Epidermal melanocyte (primary cell): ENCODE data around the gene PXDN.
A peak's percentile ranks its signal among the peaks of the same experiment; 100 is the strongest.

Experiments used
- DNase-seq: peaks from one replicate; pipeline ENCODE4 v3.0.0; 2011; ENCODE audit warnings: low spot score; ENCODE audit not compliant: insufficient read length

Gene PXDN

DNA sequence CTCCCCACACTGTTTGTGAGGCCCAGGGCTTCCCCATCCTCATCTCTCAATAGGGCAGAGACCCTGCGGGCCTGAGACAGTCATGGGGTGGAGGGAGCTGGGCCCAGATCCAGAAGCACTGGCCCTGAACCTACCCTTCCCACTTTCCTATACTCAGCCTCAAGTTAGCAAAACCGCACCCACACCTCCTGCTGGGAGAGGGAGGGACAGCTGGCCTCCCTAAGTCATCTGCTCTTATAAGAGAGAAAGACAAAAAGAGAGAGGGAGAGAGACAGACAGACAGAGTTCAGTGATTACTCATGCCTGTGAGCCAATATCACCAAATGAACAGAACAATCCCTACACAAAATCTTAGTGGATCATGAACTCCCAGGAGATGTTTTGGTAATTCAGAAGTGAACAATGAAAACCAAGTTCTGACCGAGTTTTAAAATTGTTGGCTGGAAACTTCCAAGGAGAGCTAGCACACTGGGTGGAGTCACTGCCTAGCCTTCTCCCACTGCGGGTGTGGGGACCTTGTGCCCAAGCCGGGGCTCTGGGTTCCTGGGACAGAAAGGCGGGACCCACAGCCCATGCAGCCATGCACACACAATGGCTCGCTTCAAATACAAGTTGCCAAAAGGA is 130.5 kb downstream of the PXDN start:
- DNase-seq: peak; percentile 23

DNA sequence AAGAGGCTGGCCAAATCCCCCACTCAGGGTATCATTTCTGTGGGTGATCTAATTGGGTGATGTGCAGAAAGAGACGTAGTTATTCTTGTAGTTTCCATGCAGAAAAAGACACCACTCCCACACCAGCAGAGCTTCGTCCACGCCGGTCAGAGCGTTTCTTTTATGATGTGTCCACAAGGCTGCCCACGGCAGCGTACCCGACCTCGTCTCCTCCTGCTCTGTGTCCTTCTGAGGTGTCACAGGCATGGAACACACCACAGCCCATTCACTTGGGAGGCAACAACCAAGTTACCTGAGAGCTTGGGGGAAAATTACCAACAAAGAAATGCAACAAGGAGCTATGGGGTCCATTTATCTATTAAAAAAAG is 131.3 kb downstream of the PXDN start:
- DNase-seq: no peak

DNA sequence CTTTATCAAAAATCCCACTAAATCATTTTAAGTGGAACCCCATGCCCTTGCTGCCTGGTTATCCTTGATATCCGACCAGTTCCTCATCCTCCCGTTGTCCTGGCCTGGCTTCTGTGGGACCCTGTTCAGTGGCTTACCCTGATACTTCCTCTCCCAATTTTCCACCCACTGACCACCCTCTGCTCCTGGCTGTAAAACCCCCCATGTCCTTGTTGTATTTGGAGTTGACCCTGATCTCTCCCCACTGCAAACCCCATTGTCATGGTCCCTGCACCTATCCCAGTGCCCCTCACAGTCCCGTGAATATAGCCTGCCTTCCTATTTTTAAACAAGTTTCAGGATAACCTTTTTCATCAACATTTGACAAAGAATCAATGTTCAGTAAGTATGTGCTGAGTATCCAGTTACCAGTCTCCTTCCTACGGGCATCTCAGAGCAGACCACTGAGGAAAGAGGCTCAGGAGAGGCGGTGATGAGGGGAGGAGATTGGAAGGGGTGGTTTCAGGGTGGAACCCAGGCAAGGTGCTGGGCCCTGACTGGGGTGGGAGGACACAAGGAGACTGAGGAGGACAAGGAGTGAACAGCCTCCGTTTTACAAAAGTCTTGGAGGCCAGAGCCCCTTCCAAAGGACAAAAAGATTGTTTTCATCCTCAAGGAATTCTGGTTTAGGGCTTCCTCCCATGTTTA is 131.8 kb downstream of the PXDN start:
- no peak for DNase-seq

DNA sequence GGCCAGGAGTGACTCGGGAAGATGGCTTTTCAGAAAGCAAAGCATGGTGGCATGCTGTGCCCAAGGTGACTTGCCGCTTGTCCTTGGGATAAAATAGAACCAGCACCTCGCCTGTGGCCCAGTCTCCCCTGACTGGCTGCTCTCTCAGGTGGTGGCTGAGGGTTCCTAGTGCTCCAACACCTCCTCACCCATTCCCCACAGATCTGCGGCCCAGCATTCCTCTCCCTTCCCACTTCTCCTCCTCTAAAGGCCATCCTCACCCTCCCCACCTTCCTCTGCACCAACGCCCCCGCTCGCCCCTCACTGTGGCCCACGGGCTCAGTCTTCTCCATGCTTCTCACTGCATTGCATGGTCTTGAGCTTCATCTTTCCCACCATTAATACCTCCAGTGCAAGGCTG is 132.4 kb downstream of the PXDN start:
- no peak for DNase-seq

GRCh38 chr2:1610096-1610485 is 134.2 kb downstream of the PXDN start:
- DNase-seq: no peak

GRCh38 chr2:1609485-1610095 is 134.7 kb downstream of the PXDN start:
- no peak for DNase-seq

GRCh38 chr2:1609040-1609439 is 135.3 kb downstream of the PXDN start:
- no peak for DNase-seq

DNA sequence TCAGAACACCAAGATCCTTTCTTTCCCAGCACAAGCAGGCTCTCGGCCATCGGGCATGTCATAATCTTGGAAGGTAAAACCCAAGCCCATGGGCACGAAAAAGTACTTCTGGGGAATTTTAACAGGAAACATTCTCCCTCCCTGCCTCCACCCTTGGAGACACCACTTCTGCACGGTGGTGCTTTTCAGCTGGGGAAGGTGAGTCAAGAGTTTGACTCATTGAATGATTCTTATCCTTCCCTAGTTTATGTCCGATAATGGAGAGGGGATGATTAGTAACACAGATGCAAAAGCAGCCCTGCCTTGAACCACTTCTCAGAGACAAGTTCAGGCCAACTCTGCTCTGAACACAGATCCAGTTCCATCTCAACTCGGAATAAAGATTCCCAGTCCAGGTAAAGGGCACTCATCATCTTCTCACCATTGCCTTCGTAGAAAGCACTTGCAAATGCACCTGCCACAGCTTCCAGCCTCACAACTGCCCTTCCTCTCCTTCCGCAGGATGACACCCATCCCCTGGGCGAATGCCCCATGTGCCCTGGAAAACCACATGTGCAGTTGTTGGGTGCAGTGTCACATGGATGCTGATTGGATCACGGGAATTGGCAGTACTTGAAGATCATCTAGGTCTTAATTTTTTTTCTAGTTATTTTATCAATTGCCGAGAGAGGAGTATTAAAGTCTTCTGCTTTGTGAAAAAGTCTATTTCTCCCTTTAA is 136.2 kb downstream of the PXDN start:
- DNase-seq: no peak

GRCh38 chr2:1607236-1607920 is 136.9 kb downstream of the PXDN start:
- DNase-seq: no peak

DNA sequence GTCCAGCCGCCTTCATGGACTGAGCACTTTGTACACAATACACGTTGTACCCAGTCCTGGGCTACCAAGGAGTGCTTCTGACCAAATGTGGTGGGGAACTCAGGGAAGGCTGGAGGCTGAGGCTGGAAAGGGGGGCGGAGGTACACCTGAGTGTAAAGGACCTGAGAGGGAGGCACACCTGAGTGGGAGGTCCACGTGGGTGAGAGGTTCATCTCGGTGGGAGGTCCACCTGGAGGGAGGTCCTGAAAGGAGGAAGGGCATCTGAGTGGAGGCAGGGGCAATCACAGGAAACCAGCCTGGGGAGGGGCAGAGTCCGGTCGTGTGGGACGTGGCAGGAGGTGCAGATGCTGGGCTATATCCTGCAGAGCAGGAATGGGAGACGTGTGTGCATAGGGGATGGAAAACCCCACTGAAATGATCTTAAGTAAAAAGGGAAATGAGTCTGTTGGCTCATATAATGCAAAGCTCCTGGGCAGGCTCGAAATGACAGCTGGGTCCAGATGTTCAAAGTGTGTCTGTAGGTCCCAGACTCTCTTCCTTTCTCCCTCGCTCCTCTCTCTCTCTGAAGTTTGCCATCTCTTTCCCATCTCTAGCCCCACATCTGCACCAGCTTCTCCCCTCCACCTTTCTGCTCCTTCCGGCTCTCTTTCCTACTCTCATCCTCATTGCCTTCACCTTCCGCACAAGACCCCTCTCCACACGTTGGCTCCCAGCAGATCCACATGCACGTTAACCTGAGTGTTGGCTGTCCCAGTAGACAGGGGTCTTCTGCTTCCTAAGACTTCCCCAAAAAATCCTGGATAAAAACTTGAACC is 137.7 kb downstream of the PXDN start:
- no peak for DNase-seq

GRCh38 chr2:1606046-1606400 is 138.3 kb downstream of the PXDN start:
- no peak for DNase-seq

GRCh38 chr2:1605102-1606045 is 138.9 kb downstream of the PXDN start:
- DNase-seq: no peak

DNA sequence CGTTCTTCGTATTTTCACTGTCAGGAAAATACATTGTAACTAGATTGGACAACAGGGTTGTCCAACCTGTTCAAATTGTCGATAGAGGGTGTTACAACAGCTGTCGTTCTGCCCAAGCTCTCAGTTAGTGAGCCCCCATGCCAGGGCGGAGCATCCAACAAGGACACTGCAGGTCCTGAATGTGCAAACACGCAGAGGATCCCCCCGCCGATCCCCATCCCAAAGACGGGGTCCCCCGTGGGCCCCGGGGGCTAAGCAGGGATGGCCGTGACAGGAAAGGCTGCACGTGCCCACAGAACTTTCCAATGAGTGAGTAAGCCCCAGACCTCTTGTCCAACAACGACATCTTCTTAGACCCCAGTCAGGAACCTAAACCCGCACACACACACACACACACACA is 140.8 kb downstream of the PXDN start:
- DNase-seq: no peak

GRCh38 chr2:1603059-1603458 is 141.3 kb downstream of the PXDN start:
- no peak for DNase-seq

DNA sequence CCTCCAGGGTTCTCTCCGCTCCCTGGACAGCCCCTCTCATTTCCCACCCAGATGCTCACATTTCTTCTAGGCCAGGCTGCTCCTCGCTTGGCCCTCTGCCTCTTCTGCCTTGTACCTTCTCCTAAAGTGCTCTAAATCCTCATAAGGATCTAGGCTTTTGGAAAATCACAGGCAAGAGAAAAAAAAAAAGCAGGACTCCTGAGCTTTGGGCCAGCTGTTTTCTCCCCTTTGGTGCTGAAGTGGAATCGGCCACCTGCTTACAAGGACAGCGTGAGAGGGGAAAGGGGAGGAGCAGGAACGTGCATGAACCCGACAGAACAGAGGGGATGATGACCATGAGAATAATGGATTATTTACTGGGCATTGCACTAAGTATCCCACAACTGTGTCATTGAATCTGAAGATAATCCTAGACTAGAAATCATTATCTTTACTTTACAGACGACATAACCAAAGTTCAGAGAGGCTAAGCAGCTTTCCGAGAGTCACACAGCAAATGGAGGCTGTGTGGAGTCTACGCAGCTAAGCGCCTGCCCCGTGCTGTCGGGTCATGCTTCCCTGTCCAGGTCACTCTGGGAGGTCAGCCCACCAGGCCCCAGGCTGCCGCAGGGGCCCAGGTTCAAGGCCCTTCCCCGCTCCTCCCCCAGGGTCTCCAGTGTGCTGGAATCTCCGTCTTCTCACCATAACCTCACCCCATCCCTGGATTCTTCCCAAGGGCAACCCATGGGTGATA is 141.9 kb downstream of the PXDN start:
- no peak for DNase-seq

GRCh38 chr2:1601471-1602277 is 142.6 kb downstream of the PXDN start:
- no peak for DNase-seq

- DNase-seq: no peak
Measured at GRCh38 chr2:1601067-1601412, 143.3 kb downstream of the PXDN start.
